Measurements from ENCODE around the gene PLA2G2E.

GRCh38 chr1:19954059-19954458 lies 30.6 kb upstream of the PLA2G2E start:
- TF ChIP-seq, protein P1, sequence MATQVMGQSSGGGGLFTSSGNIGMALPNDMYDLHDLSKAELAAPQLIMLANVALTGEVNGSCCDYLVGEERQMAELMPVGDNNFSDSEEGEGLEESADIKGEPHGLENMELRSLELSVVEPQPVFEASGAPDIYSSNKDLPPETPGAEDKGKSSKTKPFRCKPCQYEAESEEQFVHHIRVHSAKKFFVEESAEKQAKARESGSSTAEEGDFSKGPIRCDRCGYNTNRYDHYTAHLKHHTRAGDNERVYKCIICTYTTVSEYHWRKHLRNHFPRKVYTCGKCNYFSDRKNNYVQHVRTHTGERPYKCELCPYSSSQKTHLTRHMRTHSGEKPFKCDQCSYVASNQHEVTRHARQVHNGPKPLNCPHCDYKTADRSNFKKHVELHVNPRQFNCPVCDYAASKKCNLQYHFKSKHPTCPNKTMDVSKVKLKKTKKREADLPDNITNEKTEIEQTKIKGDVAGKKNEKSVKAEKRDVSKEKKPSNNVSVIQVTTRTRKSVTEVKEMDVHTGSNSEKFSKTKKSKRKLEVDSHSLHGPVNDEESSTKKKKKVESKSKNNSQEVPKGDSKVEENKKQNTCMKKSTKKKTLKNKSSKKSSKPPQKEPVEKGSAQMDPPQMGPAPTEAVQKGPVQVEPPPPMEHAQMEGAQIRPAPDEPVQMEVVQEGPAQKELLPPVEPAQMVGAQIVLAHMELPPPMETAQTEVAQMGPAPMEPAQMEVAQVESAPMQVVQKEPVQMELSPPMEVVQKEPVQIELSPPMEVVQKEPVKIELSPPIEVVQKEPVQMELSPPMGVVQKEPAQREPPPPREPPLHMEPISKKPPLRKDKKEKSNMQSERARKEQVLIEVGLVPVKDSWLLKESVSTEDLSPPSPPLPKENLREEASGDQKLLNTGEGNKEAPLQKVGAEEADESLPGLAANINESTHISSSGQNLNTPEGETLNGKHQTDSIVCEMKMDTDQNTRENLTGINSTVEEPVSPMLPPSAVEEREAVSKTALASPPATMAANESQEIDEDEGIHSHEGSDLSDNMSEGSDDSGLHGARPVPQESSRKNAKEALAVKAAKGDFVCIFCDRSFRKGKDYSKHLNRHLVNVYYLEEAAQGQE (IDR thresholded peaks at IDR 0.05; ENCODE audit: low read depth), result no peak
- no peak for TF ChIP-seq YY1 (IDR thresholded peaks at IDR 0.05; ENCODE audit: low read depth)

All from Ishikawa (cell line).